Activated CD4-positive, alpha-beta T cell treated with anti-CD3 and anti-CD28 coated beads for 1 hour (primary cell): ENCODE measurements around the gene GARNL3.
A peak's percentile ranks its signal among the peaks of the same experiment; 100 is the strongest.

Experiments
- DNase-seq: peaks from one replicate; pipeline ENCODE4 v3.0.0-alpha.2; 2020

GARNL3 gene

GRCh38 chr9:127390248-127390545 lies 125.6 kb downstream of the GARNL3 start:
- DNase-seq: no peak

GRCh38 chr9:127390563-127390962 lies 126.0 kb downstream of the GARNL3 start:
- DNase-seq: no peak

- DNase-seq: no peak
Observed at GRCh38 chr9:127392166-127392565, 127.6 kb downstream of the GARNL3 start.

DNA sequence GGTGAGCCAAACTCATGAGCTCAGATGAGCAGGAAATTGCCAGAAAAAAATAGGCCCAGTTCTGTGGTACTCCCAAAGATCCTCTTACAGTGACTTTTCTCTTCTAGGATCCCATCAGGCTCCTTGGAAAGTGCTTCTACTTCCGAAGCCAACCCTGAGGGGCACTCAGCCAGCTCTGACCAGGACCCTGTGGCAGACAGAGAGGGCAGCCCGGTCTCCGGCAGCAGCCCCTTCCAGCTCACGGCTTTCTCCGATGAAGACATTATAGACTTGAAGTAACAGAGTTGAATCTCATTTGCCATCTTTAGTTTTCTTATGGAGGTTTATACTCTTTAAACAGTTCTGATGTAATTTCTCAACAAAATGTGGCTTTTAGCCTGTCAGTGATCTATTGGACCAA lies 128.4 kb downstream of the GARNL3 start:
- DNase-seq: no peak

- DNase-seq: no peak
Observed at GRCh38 chr9:127393645-127394044, 129.1 kb downstream of the GARNL3 start.

- no peak for DNase-seq
Observed at GRCh38 chr9:127395497-127396252, 131.1 kb downstream of the GARNL3 start.

DNA sequence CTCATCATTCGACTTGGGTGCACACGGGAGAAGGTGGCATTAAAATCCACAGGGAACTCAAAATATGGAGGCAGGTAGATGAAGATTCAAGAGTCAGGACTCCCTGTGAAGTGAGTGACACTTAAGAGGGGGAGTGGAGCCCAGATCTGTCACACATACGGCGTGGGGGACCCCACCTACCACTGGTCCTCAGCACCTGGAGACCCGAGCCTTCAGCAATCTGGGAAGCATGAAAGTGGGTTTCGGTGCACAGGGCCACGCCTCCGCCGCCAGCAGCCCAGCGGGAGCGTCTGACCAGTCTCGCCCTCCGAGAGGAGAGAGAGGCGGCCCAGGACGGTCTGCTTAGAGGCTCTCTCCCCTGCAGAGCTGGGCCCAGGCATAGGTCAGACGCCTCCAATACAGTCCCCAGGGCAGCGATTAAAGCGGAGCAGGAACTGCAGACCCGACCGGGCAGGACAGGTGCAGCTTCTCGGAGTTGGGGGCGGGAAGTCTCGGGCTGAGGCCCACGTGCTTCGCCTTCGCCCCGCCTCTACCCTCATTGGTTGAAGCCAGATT lies 131.8 kb downstream of the GARNL3 start:
- DNase-seq: no peak

GRCh38 chr9:127396808-127397645 lies 132.5 kb downstream of the GARNL3 start, which contains the start of gene SLC2A8:
TSS of gene SLC2A8 (plus strand) at chr9:127397169. CDS start at chr9:127397231, 62 bp downstream.
- peak; percentile 69 for DNase-seq

DNA sequence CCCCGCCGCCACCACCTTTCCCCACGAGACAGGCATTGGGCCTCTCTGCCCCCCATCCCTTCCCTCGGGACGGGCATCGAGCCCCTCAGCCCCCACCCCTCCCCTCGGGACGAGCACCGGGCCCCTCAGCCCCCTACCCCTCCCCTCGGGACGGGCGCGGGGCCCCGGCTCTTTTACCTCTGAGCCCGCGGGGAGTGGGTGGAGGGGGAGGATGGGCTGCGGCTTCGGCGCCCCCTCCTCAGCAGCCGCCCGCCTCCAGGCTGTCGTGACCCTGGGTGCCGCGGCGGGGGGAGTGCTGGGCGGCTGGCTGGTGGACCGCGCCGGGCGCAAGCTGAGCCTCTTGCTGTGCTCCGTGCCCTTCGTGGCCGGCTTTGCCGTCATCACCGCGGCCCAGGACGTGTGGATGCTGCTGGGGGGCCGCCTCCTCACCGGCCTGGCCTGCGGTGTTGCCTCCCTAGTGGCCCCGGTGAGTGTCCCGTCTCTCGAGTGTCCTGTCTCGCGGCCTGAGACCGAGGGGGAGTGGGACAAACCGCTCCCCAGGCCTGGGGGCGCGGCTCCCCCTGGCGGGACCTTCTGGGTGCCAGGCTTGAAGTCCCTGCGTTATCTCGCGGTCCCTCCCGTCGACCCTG lies 133.2 kb downstream of the GARNL3 start:
- no peak for DNase-seq

DNA sequence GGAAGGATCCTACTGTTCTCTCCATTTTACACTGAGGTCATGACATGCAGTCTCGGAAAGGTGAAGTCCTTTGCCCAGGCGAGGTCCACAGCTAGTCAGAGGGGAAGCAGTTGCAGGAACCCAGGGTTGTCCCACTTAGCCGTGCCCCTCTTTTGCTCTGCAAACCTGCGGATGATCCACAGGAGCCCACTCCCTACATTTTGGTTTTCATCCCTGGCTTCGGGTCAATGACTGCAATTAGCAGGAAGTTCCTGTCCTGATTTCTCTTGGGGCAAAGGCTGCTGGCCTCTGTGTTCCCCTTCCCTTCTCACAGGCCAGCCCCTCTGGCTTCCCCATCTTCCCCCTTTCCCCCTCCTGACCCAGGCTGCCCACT lies 133.7 kb downstream of the GARNL3 start:
- DNase-seq: no peak

GRCh38 chr9:127398715-127399400 lies 134.3 kb downstream of the GARNL3 start:
- no peak for DNase-seq

DNA sequence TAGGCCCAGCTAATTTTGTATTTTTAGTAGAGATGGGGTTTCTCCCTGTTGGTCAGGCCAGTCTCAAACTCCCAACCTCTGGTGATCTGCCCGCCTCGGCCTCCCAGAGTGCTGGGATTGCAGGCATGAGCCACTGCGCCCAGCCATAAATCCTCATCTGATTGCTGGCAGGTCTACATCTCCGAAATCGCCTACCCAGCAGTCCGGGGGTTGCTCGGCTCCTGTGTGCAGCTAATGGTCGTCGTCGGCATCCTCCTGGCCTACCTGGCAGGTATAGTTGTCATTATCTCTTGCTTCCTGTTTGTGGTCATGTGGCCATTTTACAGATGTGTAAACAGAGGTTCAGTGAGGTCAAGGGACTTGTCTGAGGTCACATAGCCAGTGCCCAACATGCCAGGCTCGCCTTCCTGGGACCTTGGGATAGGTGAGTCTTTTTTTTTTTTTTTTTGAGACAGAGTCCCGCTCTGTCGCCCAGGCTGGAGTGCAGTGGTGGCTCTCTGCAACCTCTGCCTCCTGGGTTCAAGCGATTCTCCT lies 135.2 kb downstream of the GARNL3 start:
- DNase-seq: no peak

- DNase-seq: no peak
Observed at GRCh38 chr9:127402401-127403090, 138.0 kb downstream of the GARNL3 start.

- DNase-seq: no peak
Observed at GRCh38 chr9:127403507-127404192, 139.1 kb downstream of the GARNL3 start.

DNA sequence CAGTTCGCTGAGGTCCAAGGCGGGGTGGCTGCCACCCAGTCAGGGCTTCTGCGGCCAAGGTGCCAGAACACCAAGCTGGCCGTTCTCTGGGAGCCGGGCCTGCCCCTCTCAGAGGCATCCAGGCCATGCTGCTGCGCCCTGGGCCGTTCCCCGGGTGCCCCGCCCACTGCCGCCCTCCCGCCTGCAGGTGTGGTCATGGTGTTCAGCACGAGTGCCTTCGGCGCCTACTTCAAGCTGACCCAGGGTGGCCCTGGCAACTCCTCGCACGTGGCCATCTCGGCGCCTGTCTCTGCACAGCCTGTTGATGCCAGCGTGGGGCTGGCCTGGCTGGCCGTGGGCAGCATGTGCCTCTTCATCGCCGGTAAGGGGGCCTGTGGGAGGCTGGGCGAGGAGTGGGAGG lies 140.1 kb downstream of the GARNL3 start:
- no peak for DNase-seq

DNA sequence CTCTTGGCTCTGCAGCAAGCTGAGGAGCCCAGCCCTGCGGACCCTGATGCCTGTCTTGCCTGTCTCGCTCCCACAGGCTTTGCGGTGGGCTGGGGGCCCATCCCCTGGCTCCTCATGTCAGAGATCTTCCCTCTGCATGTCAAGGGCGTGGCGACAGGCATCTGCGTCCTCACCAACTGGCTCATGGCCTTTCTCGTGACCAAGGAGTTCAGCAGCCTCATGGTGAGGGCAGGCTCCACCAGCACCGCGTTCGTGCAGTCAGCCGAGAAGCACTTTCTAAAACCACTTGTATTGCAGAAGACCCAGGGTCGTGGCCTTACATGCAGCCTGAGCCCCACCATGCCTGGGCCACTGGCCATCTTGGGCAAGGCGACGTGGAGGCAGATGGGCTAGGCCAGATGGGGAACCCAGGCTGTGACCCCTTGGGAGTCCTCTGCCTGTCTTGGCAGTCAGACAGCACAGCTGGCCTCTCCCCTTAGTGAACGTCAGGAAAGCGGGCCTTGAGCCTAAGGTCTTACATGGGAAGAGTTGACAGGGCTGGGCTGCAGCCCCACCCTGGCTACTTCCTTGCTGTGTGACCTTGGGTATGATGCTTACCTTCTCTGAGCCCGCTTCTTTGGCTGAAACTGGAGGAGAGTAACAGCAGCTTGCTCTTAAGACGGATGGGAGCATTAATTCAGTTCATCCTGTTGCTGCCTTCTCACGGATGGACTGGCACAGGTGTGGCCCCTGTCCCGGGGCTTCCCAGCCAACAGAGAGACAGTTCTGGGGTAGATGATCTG lies 141.0 kb downstream of the GARNL3 start:
- no peak for DNase-seq

DNA sequence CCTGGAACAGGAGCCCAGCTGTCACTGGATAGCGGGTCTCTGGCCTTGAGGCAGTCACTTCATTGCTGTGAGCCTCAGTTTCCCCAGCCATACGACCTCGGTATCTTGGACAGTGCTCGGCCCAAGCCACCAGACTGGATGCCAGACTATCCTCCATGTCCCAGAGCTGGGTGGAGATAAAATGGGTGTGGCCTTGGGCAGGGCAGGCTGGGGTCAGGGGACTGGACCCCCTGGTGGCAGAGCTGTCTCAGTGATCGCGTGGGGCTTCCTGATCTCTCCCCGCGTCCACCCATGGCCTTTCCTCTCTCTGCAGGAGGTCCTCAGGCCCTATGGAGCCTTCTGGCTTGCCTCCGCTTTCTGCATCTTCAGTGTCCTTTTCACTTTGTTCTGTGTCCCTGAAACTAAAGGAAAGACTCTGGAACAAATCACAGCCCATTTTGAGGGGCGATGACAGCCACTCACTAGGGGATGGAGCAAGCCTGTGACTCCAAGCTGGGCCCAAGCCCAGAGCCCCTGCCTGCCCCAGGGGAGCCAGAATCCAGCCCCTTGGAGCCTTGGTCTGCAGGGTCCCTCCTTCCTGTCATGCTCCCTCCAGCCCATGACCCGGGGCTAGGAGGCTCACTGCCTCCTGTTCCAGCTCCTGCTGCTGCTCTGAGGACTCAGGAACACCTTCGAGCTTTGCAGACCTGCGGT lies 142.4 kb downstream of the GARNL3 start:
- no peak for DNase-seq

- DNase-seq: no peak
Observed at GRCh38 chr9:127407492-127407843, 142.9 kb downstream of the GARNL3 start.

GRCh38 chr9:127411122-127411521 lies 146.5 kb downstream of the GARNL3 start:
- no peak for DNase-seq

GRCh38 chr9:127415141-127415540 lies 150.6 kb downstream of the GARNL3 start:
- DNase-seq: no peak
